ENCODE measurements around the gene IDUA.
"Not testable (repeated sequence)": the region's sequence is repeated elsewhere in the genome, so short reads cannot be mapped to it uniquely, and the experiment has no call there.

Gene IDUA

DNA sequence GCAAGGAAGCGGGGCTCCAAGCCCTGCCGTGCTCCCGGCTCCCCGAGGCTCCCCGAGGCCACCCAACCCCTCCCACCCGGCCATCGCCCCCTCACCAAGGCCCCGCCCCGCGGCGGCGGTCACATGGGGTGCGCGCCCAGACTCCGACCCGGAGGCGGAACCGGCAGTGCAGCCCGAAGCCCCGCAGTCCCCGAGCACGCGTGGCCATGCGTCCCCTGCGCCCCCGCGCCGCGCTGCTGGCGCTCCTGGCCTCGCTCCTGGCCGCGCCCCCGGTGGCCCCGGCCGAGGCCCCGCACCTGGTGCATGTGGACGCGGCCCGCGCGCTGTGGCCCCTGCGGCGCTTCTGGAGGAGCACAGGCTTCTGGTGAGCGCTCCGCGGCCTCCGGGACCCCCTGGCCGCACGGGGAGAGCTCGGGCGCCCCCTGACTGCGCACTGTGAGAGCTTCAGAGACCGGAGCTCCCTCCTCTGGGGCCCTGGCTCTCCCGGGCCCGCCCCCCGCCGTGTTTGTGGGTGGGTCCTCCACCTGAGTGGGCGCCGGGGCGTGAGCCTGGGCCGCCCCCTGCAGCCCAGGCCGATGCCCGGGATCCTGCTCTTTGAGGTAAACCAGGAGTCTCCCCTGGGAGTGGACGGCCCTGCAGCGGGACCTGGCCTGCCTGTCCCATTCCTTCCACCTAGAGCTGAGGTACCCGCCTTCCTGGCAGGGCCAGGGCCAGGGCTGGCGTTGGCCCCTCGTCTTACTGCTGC lies at the start of gene IDUA:
Gene IDUA, plus strand, starts transcription at position 166 of the 745 bp plus-strand sequence. Its CDS starts 41 bp downstream, at position 207.
- DNase-seq: no peak

DNA sequence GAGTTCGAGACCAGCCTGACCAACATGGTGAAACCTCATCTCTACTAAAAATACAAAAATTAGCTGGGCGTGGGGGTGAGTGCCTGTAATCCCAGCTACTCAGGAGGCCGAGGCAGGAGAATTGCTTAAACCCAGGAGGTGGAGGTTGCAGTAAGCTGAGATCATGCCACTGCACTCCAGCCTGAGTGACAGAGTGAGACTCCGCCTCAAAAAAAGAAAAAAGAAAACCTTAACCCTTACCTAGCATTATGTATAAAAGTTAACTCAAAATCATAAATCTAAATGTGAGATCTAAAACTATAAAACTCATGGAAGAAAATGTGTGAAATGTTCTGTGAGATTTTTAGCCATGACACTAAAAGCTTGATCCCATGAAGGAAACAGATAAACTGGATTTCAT lies 47.3 kb upstream of the IDUA start:
- not testable (repeated sequence) for DNase-seq

DNA sequence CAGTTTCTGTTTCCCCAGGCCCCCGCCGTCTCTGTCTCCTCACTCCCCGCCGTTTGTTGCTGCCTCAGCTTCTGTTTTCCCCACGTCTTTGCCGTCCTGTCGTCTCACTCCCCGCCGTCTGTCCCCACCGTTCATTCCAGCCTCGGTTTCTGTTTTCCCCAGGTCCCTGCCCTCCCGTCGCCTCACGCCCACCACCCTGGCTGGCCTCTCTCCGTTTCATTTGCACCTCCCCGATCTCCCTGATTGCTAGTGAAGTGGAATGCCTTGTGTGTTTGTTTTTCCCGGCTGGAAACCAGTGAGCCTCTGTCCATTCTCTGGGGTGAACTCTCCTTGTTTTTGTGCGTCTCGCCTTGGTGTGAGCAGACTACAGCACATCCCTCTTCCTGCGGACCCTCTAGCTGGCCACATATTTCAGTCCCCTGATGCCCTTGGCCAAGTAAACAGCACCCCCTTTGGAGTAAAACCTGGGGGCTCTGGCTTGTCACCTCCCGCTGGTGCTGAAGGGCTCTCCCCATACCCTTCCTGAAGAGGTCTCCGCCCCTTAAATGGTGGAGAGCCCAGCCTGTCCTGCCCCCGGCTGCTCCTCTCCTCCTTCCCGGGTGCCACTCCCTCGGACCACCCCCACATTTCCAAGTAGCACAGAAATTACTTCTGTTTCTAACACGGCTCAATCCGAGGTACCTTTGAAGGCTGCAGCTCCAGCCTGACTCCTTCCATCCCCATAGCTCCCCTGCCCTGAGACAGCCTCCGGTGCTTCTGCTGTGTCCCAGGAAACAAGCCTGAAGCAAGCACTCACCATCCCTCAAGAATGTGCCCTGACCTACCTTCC lies 41.4 kb upstream of the IDUA start:
- no peak for DNase-seq

DNA sequence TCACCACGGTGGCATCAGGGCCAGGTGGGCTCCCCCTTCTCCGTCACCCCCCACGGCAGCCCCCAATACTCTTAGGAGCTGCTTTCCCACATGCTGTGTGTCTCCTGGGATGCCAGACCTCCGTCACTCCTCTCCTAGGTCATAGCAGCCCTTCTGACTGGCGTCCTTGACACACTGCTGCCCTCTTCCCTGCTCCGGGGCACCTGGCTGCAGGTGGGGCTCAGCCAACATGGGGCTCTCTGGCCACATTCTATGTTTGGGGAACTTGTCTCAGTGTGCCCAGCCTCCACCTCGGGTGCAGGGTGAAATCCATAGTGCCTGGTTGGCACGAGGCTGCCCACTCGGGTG lies 40.8 kb upstream of the IDUA start:
- DNase-seq: no peak

DNA sequence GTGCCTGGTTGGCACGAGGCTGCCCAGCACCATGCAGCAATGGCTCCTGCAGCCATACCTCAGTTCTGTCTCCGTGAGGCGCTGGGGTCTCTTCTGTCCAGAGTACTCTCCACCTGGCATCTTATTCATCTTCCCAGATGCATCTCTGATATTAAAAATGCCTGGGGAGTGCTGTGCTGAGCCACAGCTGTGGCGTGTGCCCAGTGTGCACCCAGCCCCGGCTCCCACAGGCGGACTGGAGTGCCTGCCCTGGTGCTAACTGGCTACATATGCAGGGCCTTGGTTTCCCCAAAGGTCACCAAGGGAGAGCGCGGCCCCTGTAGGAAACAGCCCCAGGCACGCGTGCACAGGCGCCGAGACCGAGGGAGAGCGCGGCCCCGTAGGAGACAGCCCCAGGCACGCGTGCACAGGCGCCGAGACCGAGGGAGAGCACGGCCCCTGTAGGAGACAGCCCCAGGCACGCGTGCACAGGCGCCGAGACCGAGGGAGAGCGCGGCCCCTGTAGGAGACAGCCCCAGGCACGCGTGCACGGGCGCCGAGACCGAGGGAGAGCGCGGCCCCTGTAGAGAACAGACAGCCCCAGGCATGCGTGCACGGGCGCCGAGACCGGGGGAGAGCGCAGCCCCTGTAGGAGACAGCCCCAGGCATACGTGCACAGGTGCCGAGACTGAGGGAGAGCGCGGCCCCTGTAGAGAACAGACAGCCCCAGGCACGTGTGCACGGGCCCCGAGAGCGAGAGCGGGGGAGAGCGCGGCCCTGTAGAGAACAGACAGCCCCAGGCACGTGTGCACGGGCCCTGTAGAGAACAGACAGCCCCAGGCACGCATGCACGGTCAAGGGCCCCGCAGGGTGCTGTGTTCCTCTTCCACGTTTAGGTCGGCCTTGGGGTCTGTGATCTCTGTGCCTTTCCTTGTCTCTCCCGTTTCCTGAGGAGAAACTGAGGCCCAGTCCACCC lies 40.0 kb upstream of the IDUA start:
- DNase-seq: no peak

DNA sequence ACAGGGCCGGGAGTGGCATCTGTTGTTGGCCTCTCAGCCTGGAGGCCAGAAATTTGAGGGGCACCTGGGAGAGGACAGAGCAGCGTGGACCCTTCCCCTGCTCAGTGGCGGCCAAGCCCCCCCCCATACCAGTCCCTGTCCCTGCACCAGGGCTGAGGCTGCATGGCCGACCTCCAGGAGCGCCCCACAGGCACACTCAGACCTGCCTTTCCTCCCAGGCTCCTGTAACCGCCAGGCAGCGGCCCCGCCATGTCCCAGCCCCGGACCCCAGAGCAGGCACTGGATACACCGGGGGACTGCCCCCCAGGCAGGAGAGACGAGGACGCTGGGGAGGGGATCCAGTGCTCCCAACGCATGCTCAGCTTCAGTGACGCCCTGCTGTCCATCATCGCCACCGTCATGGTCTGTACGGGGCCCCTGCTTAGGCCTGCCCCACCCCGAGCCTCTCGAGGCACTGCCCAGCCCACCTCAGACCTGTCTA lies 39.3 kb upstream of the IDUA start:
- DNase-seq: no peak

DNA sequence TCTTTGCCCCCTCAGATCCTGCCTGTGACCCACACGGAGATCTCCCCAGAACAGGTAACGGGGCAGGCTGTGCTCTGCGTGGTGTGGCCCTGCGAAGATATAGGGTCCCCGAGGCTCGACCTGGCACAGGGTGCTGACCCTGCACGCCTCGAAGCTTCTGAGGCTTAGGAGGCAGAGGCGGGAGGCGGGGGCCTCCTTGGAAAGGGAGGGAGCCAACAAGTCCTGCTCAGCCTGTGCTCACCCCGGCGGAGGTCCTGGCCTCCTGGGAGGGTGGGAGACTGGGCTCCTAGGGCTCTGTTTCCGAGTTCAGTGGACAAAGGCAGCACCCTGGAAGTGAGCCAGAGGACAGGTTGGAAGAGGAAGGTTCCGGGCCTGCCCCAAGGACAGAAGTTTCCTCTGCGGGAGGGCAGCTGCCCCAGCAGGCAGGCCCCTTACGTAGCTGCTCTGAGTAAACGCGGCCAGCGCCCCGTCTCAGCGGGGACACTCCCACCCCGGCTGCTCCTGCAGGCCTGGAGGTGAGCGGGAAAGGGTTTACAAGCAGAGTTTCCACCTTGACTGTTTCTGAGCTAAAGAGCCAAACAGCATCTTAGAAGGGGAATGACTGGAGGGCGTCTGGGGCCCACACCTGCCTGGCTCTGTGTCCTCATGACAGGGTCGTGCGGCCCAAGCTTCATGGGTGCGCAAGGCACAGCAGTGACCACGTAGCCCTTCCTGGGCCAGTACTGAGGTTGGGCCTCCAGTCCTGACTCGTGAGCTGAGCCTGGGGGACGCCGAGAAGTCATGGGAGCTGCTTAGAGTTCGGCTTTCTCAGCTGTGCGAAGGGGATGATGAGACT lies 38.5 kb upstream of the IDUA start:
- DNase-seq: no peak

DNA sequence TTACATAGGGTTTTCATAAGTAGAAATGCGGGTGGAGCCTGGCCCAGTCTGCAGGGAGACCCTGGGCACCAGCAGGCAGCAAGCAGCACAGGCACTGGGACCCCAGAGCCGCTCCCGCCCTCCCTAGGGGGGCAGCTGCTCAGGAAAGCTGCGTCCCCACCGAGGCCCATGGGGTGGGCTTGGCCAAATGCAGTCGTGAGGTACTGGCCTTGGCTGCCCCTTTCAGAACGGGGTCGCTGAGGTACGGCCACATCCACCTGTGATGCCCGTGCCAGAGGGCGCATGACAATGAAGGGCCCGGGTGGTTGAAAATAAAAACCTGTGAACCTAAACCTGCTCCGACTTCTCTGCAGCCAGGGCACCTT lies 37.9 kb upstream of the IDUA start:
- DNase-seq: no peak

DNA sequence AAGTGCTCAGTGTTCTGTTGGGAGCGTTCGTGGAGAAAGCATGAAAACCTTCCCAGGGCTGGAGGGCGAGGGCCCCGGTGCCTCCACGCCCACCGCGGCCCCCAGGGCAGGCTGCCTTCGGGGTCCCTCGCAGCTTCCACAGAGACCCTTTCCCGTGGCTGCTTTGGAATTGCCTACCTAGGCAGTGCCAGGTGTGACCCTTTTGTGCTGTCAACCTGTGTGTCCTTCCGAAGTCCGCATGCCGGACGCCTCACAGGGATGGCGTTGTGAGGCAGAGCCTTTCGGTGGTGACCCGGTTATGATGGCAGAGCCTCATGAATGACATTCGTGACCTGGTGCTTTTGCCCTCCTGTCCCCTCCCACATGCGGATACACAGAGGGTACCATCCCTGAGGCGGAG lies 37.2 kb upstream of the IDUA start:
- DNase-seq: no peak

DNA sequence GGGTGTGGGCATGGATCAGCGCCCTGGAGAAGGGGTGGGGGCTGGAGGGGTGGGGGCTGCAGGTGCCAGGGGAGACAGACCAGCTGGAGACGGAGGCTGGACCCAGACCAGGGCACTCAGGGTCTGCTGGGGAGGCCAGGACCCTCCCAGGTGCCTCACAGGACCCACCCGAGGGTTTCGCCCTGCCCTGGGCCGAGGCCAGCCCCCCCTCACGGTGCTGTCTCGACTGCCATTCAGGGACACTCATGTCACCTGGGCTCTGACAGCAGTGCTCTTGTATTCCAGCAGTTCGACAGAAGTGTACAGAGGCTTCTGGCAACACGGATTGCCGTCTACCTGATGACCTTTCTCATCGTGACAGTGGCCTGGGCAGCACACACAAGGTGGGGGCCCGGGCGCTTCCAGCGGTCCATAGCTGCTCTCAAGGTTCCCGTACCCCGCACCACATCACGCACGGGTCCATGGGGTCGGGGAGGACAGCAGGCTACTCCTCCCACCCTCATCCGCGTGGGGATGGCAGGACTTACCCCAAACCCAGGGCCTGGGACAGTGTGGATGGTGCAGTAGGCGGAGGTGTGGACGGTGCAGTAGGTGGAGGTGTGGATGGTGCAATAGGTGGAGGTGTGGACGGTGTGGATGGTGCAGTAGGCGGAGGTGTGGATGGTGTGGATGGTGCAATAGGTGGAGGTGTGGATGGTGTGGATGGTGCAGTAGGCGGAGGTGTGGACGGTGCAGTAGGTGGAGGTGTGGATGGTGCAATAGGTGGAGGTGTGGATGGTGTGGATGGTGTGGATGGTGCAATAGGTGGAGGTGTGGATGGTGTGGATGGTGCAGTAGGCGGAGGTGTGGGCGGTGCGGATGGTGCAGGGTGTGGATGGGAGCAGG lies 36.5 kb upstream of the IDUA start:
- DNase-seq: no peak

DNA sequence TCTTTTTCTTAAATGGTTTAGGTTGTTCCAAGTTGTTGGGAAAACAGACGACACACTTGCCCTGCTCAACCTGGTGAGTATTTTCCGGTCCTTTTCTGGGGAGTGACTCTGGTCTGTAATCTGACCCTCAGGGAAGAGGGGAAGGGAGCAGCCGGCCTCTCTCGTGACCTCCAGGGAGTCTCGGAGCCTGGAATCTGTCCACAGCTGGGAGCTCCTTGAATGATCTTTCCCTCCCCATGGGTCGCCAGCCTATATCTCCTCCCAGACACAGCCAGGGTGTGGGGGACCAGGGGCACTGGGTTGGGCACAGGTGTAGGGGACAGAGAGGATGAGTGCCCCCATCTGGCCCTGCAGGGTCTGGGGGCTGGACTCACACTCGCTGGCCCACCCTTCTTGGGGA lies 35.7 kb upstream of the IDUA start:
- DNase-seq: no peak

DNA sequence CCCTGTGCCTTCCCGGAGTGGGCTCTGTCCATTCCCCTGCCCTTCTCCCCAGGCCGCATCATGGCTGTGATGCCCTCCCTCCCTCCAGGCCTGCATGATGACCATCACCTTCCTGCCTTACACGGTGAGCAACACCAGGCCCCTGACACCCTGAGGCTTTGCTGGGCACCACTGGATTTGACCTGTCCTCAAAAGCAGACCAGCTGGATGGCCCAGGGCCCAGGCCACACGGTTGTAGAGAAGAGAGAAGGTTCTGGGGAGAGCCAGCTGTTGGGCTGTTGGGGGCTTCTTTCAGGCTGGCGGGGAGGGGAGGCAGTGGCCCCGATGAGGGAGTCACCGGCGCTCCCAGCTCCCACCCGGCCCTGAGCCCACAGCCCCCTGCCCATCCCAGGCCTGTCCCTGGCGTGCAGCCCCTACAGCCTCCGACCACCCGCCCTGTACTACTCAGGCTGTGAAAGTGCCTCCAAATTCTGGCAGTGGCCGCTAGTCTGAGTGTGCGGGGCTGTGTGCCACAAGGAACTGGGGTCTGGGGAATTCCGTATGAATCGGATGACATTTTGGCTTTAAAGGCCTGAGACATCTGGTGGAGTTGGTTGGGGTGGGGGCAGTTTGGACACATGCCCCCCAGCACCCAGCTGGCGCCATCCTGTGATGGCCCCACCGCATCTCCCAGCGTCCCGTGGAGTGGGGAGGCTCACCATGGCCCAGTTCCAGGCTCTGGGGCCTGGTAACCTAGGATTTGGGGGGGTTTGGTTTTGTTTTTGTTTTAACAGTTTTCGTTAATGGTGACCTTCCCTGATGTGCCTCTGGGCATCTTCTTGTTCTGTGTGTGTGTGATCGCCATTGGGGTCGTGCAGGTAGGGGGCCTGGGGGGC lies 35.0 kb upstream of the IDUA start:
- DNase-seq: no peak

DNA sequence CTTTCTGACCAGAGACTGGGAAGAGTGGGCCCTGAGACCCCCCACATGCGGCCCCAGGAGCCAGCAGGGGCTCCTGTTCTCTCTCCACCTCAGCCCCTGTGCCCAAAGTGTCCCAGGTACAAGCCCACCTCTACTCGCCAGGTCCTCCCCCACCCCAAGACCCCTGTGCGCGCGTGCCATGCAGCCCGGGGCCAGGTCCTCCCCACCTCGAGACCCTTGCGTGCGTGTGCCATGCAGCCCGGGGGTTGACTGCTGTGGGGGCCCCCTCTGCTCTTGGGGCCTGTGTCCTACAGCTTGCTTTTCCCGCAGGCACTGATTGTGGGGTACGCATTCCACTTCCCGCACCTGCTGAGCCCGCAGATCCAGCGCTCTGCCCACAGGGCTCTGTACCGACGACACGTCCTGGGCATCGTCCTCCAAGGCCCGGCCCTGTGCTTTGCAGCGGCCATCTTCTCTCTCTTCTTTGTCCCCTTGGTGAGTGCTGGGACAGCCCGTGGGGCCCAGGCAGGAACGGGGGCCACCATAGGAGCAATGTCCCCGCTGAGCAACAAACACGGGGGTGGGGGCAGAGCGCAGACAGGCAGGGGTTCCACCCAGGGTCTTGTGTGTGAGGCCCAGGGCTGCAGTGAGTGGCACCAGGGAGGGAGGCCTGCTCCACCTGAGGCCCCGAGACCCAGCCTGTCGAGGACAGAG lies 33.8 kb upstream of the IDUA start:
- no peak for DNase-seq

DNA sequence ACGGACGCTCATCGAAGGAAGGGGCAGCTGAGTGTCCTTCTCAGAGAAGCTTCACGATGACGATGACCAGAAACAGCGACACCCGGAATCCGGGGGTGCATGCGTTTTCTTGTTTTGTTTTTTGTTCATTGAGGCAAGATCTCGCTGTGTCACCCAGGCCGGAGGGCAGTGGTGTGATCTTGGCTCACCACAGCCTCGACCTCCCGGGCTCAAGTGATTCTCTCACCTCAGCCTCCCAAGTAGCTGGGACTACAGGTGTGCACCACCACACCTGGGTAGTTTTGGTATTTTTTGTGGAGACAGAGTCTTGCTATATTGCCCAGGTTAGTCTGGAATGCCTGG lies 33.3 kb upstream of the IDUA start:
- no peak for DNase-seq

DNA sequence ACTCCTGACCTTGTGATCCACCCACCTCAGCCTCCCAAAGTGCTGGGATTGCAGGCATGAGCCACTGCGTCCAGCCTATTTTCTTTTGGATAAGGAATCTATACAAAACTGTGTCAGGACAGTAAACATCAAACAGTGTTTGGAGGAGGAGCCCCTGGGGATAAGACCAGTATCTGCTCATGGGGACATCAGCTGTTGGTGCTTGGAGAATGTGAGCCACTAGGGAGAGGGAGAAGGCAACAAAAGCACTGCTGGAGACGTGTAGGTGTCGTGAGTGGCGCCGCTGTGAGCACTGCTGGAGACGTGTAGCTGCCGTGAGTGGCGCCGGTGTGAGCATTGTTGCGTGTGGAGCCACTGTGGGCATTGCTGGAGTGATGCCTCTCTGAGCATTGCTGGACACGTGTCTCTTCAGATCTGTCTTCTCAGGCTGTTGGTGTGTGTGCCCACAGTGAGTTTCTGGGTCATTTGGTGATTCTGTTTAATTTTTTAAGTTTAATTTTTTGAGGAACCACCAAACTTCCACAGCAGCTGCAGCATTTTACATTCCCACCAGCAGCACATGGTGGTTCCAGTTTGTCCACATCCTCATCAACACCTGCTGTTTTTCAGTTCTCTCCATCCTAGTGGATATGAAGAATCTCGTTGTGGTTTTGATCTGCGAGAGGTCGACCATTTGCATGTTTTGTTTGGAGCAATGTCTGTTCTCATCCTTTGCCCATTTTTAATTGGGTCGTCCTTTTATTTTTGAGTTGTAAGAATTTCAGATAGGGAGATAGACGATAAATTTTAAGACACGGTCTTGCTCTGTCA lies 32.4 kb upstream of the IDUA start:
- DNase-seq: no peak

DNA sequence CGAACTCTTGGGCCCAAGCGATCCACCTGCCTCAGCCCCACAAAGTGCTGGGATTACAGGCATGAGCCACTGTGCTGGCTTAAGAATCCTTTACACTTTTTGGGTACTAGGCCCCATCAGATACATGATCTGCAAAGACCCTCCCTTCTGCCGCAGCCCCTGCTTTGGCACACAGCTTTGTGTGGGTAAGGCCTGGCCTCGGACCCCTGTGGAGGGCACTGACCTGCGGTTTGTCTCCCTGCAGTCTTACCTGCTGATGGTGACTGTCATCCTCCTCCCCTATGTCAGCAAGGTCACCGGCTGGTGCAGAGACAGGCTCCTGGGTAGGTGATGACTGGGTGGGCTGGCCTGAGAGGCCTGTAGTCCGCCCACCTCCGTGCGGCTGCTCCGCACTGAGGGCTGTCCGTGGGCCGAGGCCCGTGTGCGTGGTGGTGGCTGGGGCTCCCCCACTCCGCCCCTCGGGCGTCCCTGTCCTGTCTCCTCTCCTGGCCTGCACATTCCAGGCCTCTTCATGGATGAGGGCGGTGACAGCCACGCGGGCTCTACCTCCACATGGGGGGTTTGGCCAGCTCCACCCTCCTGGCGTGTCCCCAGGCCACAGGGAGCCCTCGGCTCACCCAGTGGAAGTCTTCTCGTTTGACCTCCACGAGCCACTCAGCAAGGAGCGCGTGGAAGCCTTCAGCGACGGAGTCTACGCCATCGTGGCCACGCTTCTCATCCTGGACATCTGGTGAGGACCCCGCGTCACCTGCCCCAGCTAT lies 31.5 kb upstream of the IDUA start:
- DNase-seq: no peak

DNA sequence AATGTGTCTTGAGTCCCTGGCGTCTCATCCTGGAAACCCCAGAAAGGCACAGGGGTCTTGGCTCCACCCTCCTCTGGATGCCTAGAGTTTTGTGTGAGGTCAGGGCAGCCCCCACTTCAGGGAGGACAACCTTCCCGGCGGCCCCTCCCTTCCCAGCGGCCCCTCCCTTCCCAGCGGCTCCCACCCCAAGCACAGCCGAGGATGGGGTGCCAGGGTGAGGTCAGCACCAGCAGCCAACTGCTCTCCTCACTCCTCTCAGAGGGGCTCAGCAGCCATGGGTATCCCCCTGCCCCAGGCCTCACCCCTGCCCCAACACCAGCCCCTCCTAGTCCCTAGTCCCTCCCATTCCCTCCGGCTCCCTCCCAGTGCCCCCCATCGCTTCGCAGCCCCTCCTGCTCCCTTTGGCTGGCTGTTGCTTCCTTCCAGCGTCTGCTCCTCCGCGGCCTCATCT lies 30.9 kb upstream of the IDUA start:
- DNase-seq: no peak
